Fibroblast of skin of left quadriceps (primary cell): ENCODE data around the gene IL3.

Experiments used
- DNase-seq, 2 experiments: peaks; one replicate each; pipeline ENCODE4 v3.0.0-alpha.2; 2013; ENCODE audit warnings: low read depth in 2 of 2

The IL3 gene

GRCh38 chr5:132060501-132061161 is at the start of gene IL3:
Gene IL3 (plus strand): TSS chr5:132060655. CDS start chr5:132060707, 52 bp downstream.
- no peak for DNase-seq

DNA sequence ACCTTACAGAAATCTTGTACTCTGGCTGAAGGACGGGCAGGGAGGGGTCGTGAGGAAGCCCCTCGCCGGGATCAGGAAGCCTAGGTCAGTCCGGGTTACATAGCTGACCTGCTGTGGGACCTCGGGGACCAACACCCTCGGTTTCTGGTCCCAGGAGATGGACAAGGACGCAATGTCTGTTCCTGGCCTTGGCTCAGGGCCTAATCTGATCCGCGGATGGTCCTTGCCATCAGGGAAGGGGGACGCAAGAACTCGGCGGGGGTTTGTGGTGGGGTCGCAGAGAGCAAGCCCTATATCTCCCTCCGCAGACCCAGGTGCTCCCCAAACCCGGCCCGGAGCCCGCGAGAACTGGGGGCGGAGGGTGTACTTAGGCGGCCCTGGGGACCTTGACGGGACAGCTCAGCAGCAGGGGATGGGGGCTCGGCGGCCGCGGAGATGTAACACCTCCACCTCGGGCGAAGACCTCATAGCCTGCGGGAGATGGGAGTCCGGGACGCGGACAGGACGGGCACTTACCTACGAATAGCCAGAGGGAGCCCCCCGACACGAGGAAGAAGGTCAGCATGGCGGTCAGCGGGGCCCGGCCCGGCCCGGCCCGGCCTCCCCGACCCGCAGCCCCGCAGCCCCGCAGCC is 49.4 kb upstream of the IL3 start:
- DNase-seq = no peak

GRCh38 chr5:132011622-132012343 is 48.7 kb upstream of the IL3 start, which contains the start of gene ACSL6:
Gene ACSL6 (minus strand): TSS chr5:132011658. CDS start chr5:132011553, 105 bp downstream.
- no peak for DNase-seq

- peak; percentile 34 to 37 for DNase-seq
These were observed 48.0 kb upstream of the IL3 start for GRCh38 chr5:132012371-132013005.

GRCh38 chr5:132013006-132013689 is 47.3 kb upstream of the IL3 start:
- DNase-seq = no peak

DNA sequence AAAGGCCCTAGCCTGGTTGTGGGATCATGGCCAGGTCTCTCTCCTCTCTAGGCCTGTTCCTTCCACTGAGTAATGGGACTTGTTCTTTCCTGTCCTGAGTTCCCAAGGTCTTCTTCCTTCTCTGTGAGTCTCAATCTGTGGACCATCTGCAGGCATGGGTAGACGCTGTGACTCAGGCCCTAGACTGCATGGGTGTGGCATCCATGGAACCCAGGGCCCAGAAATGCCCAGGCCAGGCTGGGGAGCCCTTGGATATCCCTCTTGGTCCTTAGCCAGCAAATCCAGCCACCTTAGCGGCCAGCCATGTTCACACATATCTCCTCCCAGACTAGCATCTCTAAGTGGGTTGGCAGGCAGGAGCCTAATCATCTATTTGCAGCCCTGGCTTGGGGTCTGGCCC is 46.7 kb upstream of the IL3 start:
- DNase-seq = no peak

DNA sequence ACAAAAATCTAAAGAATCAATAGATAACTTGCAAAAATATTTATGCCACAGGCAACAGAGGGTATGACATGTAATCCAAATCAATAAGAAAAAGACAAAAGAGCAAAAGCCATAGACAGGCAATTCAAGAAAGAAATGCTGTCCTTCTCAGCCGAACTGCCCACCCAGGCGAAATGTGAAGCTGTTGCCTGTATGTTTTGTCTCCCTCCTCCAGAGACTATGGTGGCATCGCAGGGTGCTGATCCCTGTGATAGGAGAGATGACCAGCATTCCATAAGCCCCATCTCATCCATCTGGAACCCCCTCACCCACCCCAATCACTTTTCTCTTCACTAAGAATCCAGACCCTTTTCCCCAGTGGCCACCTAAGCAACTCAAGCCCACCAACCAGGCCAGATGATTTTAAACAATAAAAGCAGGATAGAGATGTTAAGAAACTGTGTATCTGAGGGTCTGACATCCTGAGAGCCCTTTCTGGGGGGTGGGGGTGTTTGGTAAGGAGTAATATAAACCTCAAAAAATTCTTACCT is 43.7 kb upstream of the IL3 start:
- DNase-seq = no peak

DNA sequence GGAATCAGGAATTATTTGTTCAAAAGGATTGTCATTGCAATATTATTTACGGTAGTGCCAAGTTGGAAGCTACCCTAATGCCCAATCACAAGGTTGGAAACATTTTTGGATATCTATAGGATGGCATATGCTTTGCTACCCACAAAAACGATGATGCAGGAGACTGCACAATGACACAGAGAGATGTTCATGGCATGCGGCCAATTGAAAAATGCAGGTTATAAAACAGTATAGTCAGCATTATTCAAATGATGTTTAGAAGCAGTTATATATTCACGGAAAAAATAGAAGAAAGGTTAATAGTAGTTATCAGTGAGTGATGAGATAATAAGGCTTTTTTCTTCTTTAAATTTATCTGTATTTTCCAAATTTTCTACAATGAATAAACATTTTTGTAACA is 43.1 kb upstream of the IL3 start:
- no peak for DNase-seq

DNA sequence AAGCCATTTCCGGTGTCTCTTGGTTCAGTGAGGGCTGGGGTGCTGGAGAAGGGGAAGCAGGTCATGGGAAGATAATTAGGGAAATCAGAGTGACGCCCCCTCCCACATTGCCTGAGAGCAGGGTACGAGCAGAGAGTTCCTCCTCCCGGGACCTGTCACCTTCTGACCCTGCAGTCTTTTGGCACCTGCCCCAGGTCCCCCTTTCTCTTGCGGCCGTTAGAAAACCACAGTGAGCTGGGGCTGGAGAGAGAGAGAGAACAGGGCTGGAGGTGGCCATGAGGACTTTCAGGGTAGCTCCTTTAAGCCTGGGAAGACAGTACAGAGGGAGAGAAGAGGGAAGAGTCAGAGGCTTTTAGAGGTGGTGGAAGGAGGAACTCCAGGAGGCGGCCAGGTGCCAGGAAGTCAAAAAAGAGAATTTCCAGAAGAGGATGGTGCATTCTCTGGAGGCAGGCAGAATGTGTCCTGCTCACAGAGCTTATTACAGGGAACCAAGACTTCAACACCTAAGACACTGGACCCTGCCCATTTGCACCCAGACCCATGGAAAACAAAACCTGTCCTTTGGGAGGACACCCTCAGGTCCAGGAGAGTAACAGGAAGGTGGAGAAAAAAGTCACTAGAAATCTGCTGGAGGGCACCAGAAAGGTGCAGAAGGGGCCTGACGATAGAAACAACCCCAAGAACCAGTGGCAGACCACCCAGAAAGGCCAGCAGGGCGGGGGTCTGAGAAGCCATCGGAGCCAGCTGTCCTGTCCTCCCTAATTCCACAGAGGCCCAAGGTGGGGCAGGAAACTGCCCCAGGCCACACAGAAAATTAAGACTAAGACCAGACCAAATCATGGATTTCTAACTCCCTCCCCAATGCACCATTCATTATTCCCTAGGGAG is 42.5 kb upstream of the IL3 start:
- no peak for DNase-seq

- DNase-seq = no peak
These were observed 41.1 kb upstream of the IL3 start for GRCh38 chr5:132019337-132019736.

GRCh38 chr5:132019857-132020555 is 40.4 kb upstream of the IL3 start:
- no peak for DNase-seq

- no peak for DNase-seq
These were observed 39.7 kb upstream of the IL3 start for GRCh38 chr5:132020568-132021339.

DNA sequence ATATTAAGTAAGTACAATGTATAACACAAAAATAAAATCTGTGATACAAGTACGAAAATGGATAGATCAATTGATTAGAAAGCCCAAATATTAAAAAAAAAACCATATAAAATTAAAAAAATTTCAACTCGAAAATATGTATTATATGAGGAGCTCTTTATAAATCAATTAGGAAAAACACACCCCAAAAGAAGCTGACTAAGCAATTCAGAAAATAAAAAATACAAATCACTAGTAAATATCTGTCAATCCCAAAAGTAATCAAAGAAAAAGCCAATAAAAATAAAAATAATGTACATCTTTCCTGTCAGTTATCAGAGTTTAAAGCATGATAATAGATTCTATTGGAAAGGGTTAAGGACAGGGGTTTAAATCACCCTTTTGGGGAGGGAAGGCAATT is 38.8 kb upstream of the IL3 start:
- no peak for DNase-seq

GRCh38 chr5:132022737-132023136 is 37.7 kb upstream of the IL3 start:
- DNase-seq = no peak

DNA sequence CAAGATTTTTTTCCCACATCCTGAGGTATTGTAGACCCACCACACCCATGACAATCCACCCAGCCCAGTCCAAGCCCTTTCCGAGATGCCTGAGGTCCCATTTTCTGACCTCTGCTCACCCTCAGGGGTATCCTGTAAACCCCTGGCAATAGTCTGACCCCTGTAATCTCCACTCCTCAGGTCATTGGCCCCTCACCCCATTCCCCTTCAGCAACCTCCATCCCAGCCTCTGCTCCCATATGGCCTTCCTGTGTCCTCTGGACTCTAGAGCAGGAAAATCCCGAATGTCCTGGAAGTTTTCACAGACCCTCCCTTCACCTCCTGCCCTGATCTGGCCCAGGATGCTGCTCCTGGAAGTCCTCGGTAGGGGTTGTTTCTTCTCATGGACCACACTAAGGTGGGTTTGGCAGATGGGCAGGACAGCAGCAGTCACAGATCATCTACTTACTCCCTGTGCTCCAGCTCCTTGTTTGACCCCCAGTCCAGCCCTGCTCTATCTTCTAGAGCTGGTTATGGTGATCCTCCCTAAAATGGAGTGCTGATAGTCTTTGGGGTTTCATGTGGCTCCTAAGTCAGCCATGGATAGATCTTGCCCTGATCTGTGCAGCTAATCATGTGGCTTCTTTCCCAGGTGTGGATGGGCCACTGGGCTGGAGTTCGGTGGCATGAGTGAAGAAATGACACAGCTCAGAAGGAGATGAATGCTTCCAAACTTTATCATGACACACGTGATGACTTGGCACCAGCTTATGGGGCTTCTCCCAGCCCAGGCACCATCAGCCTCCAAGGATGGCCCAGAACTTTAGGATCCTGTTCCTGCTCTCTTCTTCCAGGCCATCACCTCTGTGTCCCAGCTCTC is 37.0 kb upstream of the IL3 start:
- DNase-seq = no peak

- DNase-seq = no peak
These were observed 36.4 kb upstream of the IL3 start for GRCh38 chr5:132024117-132024435.

DNA sequence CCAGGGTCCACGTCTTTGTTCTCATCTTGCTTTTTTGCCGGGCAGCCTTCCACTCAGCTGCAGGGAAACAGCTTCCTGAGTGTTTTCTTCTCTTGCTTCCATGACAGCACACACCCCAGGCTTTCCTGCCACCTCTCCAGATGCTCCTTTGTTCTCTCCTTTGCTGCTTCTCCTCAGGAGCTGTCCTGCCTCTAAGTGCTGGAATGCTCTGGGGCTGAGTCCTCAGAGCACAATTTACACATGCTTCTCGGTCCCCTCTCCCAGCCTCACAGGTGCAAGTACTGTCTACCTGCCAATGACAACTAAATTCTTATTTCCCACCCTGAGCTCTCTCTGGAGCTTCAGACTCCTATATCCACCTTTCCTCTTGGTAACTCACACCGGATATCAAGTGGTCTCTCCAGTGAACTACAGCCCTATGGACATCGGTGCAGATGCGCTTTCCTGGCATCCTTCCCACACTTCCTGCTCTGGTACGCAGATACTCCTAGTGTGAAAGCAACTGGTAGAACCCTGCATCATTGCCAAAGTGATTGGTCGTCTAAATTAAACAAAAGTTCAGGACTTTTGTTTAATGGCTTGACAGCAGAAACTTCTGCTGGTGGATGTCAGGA is 35.6 kb upstream of the IL3 start:
- DNase-seq = no peak

DNA sequence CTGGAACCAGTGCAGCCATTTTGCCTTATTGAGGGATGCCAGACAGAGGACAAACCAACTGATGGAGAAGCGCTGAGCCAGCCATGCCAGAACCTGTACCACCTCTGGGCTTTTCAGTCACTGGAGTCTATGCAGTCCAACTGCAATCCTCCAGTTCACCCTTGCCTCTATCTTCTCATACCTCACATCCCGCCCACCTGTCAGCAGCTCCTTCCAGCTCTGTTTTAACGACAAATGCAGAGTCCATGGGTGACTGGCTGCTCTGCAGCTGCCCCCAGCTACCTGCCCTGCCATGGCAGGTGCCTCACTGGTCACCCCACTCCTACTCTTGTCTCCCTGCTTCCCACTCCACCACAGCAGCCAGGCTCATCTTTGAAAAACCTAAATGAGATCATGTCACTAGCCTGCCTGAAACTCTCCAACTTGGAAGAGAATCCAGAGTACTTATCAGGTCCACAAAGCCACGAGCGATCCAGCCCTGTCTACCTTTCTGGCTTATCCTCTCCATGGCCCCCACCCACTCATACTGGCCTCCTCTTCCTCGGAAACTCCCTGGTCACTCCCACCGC is 35.0 kb upstream of the IL3 start:
- no peak for DNase-seq
